Activated T-helper 17 cell treated with anti-CD3 and anti-CD28 coated beads, Interleukin-2, amount 50 U/mL, for 72 hours (primary cell): ENCODE data around the gene AAK1. TPM values are rescaled to one million over a fixed set of nuclear protein-coding genes. Genes with fewer than 3 reads are reported as not detected.
"Not testable (repeated sequence)": the region's sequence is repeated elsewhere in the genome, so short reads cannot be mapped to it uniquely, and the experiment has no call there.

Experiments used
- ATAC-seq: fragments of 150-1000 bp; cut with Tn5 transposase; replicated peaks from 2 replicates; pipeline ENCODE4 v1.10.0; 2021; ENCODE audit warnings: mild to moderate bottlenecking, moderate library complexity
- H3K27ac Mint-ChIP-seq: one replicate; pipeline ENCODE4 v1.8.0; 2022; ENCODE audit warnings: mixed read lengths
- H3K27me3 Mint-ChIP-seq: one replicate; pipeline ENCODE4 v1.8.0; 2022; ENCODE audit warnings: mixed read lengths
- H3K36me3 Mint-ChIP-seq: one replicate; pipeline ENCODE4 v1.8.0; 2022; ENCODE audit warnings: low read depth, mild to moderate bottlenecking, mixed read lengths
- H3K4me1 Mint-ChIP-seq: one replicate; pipeline ENCODE4 v1.8.0; 2022; ENCODE audit warnings: mixed read lengths
- H3K4me3 Mint-ChIP-seq: one replicate; pipeline ENCODE4 v1.8.0; 2022; ENCODE audit warnings: mild to moderate bottlenecking, mixed read lengths
- H3K9me3 Mint-ChIP-seq: one replicate; pipeline ENCODE4 v1.8.0; 2022; ENCODE audit warnings: mixed read lengths
- total RNA-seq, 2 donors: library from RNA; stranded (reverse); gene quantifications; one replicate each; pipeline ENCODE4 v1.2.3, GENCODE V29; 2022

Gene AAK1
- total RNA-seq, 2 donors from 2014 or later: 94.3 to 203 TPM

DNA sequence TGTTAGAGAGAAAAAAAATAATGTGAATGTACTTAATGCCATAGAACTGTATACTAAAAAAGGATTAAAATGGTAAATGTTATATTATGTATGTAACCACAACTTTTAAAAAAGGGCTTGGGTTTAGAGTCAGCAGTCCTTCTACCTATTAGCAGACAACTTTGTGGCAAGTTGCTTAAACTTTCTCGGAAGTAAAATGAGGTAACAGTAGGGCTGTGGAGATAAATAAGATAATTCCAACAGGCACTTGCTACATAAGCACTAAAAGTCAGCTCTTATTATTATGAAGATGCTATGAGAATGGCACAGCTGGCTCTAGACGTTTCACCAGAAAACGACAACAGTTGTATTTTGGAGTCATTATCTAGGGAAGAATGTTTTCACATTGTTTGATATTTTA, 31.3 kb downstream of the AAK1 start:
- Mint-ChIP-seq H3K27me3 (no peaks in the 10 kb centered on the region), H3K4me3 (no peak overlapping the region), H3K36me3 (peaks cover 75% of the 10 kb centered on the region), H3K4me1 (peaks cover 52% of the 10 kb centered on the region), H3K9me3 (peaks cover under 1% of the 10 kb centered on the region), H3K27ac (peak overlapping the region; percentile 18)
- ATAC-seq: no peak

DNA sequence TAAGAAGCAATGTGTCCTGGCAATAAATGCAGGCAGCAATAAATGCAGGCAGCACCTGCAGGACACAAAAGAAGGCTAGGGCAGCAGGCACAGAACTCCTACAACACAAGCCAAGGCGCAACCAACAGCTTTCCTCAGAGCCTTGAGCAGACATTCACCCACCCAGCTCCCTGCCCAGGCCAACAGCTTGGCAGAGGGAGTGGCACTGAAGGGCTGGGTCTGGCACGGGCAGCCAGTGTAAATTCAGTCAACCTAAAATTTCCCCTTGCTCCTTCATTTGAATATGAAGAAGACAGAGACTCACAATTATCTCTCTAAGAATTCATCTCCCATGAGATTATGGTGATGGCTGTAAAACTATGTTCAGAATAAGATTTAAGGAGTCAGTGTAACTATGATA, 35.4 kb downstream of the AAK1 start:
- peak; percentile 40 for ATAC-seq
- Mint-ChIP-seq H3K27me3 (no peaks in the 10 kb centered on the region), H3K4me1 (peaks cover 66% of the 10 kb centered on the region), H3K27ac (no peak overlapping the region), H3K4me3 (peak overlapping the region; percentile 13), H3K36me3 (peaks cover 74% of the 10 kb centered on the region), H3K9me3 (peaks cover 8% of the 10 kb centered on the region)

DNA sequence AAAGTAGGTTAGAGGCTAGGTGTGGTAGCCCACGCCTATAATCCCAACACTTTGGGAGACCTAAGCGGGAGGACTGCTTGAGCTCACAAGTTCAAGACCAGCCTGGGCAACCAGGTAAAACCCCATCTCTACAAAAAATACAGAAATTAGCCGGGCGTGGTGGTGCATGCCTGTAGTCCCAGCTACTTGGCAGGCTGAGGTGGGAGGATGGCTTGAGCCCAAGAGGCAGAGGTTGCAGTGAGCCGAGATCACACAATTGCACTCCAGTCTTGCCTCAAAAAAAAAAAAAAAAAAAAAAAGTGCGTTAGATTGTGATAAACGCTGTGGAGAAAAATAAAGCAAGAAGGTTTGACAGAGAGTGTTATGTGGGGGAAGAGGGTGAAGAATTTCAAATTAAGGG, 36.8 kb downstream of the AAK1 start:
- not testable (repeated sequence) for H3K27ac Mint-ChIP-seq, H3K9me3 Mint-ChIP-seq, H3K4me3 Mint-ChIP-seq, ATAC-seq, H3K27me3 Mint-ChIP-seq
- peaks cover 67% of the 10 kb centered on the region for H3K36me3 Mint-ChIP-seq
- H3K4me1 Mint-ChIP-seq: peaks cover 61% of the 10 kb centered on the region

DNA sequence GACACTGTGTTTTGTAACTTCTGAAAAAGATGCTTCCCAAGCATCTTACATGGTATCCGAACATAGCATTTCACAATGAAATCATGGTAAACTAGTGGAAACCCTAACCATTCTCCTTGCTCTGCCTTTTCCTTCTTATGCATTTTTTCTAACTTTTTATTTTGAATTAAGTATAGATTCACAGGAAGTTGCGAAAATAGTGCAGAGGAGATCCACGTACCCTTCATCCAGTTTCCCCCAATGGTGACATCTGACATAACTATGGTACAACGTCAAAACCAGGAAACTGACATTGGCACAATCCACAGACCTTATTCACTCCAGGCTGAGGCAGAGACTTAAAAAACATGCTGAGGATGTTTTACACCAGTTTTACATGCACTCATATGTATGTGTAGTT, 38.3 kb downstream of the AAK1 start:
- Mint-ChIP-seq H3K27ac (peak overlapping the region; percentile 20), H3K36me3 (peaks cover 66% of the 10 kb centered on the region), H3K4me3 (no peak overlapping the region), H3K4me1 (peaks cover 67% of the 10 kb centered on the region), H3K9me3 (peaks cover 8% of the 10 kb centered on the region), H3K27me3 (no peaks in the 10 kb centered on the region)
- no peak for ATAC-seq

DNA sequence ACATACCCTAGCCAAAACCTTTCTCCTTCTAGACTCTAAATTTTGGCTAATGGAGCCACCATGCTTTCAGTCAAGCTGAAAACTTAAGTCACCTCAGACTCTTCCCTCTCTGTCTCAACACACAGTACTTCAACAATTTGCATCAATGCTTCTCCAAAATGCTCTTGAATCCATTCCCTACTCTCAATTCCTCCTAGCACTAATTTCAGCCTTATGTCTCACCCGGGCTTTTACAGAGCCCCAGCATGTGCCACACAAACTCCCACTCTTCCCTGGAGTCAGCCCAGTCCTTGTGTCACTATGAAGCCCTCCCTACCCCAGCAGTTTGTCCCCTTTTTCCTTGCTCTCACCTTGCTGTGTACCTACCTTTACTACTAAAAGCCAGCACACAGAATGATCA, 38.7 kb downstream of the AAK1 start:
- ATAC-seq: no peak
- H3K4me3 Mint-ChIP-seq: peak overlapping the region; percentile 3
- H3K4me1 Mint-ChIP-seq: peaks cover 71% of the 10 kb centered on the region
- H3K27ac Mint-ChIP-seq: peak overlapping the region; percentile 8
- peaks cover 8% of the 10 kb centered on the region for H3K9me3 Mint-ChIP-seq
- H3K27me3 Mint-ChIP-seq: no peaks in the 10 kb centered on the region
- H3K36me3 Mint-ChIP-seq: peaks cover 68% of the 10 kb centered on the region

DNA sequence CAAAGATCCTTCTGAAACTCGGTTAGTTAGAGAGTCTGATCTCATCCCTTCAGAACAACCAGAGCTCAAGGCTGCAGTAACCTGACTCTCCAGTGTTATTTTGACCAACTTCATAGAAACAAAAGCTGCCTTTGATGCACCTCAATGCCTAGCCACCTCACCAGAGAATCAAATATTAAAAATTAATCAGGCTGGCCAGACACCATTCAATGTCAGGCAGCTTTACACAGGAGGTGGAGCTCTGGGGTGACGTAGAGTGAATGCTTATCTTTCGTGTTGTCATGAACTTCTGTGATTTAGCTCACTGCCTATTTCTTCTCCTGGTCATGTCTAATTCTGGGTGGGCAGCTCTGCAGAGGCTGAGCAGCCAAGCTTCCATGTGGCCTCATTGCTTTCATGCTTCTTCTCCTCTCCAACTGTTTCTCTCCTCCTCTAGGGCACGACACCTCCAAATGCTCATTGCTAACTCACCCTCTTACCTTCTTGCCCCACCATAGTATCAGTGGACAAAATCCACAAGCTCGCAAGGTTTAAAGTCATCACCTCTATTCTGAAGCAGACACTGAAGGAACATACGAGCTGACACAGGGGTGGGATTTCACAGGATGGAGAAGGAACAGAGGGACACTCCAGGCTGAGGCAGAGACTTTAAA, 39.4 kb downstream of the AAK1 start:
- peak overlapping the region; percentile 3 for H3K4me3 Mint-ChIP-seq
- no peak for ATAC-seq
- H3K4me1 Mint-ChIP-seq: peaks cover 71% of the 10 kb centered on the region
- H3K27me3 Mint-ChIP-seq: no peaks in the 10 kb centered on the region
- peaks cover 8% of the 10 kb centered on the region for H3K9me3 Mint-ChIP-seq
- peaks cover 72% of the 10 kb centered on the region for H3K36me3 Mint-ChIP-seq
- H3K27ac Mint-ChIP-seq: no peak overlapping the region

DNA sequence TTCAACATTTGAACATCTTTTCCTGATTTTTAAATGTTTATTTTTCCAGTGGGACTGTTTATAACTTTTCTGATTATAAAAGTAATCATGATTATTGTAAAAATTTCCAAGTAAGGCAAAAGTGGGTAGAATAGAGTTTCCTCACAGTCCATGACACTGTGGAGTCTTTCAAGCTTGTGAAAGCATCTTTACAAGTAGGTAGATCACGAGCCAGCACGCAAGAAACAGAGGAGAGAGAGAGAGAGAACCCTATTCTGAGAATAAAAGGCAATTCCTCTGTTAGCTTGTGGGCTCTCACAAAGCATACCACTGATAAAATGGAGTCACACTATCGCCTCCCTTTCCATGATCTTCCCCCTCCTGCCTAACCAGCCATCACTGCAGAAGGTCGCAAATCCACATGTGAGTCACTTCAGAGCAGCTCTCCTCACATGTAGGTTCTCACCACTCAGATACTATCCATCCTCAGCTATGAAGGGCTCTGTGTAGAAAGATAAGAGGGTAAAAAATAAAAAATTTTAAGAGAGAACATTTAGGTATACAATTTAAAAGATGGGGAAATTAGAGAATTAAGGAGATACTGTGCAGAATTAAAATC, 40.3 kb downstream of the AAK1 start:
- no peak overlapping the region for H3K4me3 Mint-ChIP-seq
- H3K4me1 Mint-ChIP-seq: peaks cover 65% of the 10 kb centered on the region
- H3K27me3 Mint-ChIP-seq: no peaks in the 10 kb centered on the region
- no peak for ATAC-seq
- H3K36me3 Mint-ChIP-seq: peaks cover 64% of the 10 kb centered on the region
- peak overlapping the region; percentile 34 for H3K27ac Mint-ChIP-seq
- H3K9me3 Mint-ChIP-seq: peaks cover 8% of the 10 kb centered on the region

DNA sequence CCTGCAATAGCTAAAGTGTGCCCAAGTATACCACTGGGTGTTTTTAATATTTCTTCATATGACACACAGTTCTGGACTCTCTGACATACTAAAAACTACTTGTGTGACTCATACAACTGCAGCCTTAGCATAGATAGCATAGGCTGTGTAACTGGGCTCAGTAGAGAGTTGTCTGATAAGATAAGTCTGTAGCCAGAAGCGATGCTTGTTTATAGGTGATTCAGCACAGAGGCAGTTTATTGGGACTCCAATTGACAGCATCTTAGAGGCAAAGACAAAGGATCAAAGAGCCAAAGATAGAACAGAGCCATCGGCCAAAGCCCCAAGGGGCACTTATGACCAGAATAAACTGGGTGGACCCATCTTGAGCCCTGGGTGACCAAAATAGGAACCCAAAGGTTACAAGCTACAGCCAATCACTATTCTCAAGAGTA, 42.3 kb downstream of the AAK1 start:
- Mint-ChIP-seq H3K27ac (peak overlapping the region; percentile 52), H3K36me3 (peaks cover 46% of the 10 kb centered on the region), H3K9me3 (peaks cover 5% of the 10 kb centered on the region), H3K4me1 (peaks cover 56% of the 10 kb centered on the region), H3K27me3 (no peaks in the 10 kb centered on the region), H3K4me3 (peak overlapping the region; percentile 45)
- ATAC-seq: peak; percentile 95

DNA sequence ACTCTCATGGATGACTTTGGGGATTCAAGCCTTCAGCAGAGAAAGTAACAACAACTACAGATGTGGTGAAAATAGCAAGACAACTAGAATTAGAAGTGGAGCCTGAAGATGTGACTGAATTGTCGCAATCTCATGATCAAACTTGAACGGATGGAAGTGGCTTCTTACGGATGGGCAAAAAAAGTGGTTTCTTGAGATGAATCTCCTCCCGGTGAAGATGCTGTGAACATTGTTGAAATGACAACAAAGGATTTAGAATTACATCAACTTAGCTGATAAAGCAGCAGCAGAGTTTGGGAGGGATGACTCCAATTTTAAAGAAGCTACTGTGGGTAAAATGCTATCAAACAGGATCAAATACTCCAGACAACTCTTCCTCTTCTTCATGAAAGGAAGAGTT, 43.1 kb downstream of the AAK1 start:
- Mint-ChIP-seq H3K27ac (peak overlapping the region; percentile 52), H3K36me3 (peaks cover 39% of the 10 kb centered on the region), H3K9me3 (no peaks in the 10 kb centered on the region), H3K27me3 (no peaks in the 10 kb centered on the region), H3K4me3 (peak overlapping the region; percentile 45), H3K4me1 (peaks cover 49% of the 10 kb centered on the region)
- ATAC-seq: peak; percentile 61

DNA sequence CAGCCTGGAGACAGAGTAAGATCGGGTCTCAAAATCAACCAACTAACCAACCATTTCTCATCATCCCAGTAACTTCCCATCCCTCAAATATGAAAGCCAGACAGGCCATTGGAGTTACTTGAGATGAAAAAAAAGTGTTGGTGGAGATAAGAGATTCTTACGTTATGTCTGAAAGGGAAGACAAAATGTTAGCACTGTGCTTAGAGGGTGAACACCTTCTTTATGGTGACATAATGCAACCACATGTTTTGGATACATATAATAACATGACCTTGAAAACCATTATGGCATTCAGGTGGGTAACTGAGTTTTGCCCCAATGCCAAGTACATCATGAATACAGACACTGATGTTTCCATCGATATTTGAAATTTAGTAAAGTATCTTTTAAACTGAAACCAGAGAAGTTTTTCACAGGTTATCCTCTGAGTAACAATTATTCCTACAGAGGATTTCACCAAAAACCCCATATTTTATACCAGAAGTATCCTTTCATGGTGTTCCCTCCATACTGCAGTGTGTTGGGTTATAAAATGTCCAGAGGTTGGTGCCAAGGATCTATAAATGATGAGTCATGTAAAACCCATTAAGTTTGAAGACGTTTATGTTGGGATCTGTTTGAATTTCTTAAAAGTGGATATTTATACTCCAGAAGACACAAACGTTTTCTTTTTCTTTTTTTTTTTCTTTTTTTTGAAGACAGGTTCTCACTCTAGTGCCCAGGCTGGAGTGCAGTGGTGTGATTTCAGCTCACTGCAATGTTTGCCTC, 45.5 kb downstream of the AAK1 start:
- Mint-ChIP-seq H3K4me3 (peak overlapping the region; percentile 50), H3K27ac (no peak overlapping the region), H3K27me3 (no peaks in the 10 kb centered on the region), H3K9me3 (no peaks in the 10 kb centered on the region), H3K4me1 (peaks cover 34% of the 10 kb centered on the region), H3K36me3 (peaks cover 28% of the 10 kb centered on the region)
- ATAC-seq: no peak

DNA sequence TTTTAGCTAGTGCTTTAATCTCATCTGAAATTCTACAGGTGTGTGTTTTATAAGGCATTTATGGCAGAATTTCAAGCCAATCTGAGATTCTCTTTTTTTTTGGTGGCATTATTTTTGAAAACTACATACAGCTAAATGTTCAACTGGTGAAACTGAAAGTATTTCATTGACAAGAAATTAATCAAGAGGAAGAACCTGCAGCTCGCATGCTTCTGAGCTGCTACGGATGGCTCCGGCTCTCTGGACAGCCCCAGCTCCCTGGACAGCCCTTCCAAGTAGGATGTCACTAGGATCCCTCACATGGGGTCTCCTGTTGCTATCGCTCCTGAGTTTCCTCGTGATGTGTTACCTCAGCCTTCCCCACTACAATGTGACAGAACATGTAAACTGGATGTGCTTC, 46.4 kb downstream of the AAK1 start:
- ATAC-seq: no peak
- Mint-ChIP-seq H3K9me3 (no peaks in the 10 kb centered on the region), H3K27ac (no peak overlapping the region)

DNA sequence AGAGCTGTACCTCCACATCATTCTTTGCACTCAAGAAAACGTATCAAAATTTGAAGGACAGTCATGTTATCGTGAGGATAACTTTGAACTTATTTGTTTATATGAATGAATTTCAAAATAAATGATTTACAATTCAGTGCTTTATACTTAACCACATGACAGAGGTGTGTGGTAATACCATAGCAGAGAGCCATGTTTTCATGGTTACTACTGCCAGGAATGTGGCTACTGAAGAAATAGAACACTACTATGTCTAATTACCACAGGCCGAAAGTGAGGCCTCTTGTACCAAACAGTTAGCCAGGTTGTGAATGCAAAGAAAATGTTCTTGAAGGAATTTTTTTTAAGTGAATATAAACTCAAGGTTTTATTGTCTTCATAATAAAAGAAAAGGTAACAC, 49.2 kb downstream of the AAK1 start:
- no peak overlapping the region for H3K27ac Mint-ChIP-seq
- peaks cover 8% of the 10 kb centered on the region for H3K36me3 Mint-ChIP-seq
- ATAC-seq: no peak
- peaks cover 38% of the 10 kb centered on the region for H3K4me1 Mint-ChIP-seq
- no peaks in the 10 kb centered on the region for H3K9me3 Mint-ChIP-seq
- no peak overlapping the region for H3K4me3 Mint-ChIP-seq
- no peaks in the 10 kb centered on the region for H3K27me3 Mint-ChIP-seq

More for the DNA sequence above, 46.4 kb downstream of the AAK1 start:
- Mint-ChIP-seq H3K27me3 (no peaks in the 10 kb centered on the region), H3K4me3 (peak overlapping the region; percentile 50), H3K36me3 (peaks cover 32% of the 10 kb centered on the region), H3K4me1 (peaks cover 39% of the 10 kb centered on the region)

DNA sequence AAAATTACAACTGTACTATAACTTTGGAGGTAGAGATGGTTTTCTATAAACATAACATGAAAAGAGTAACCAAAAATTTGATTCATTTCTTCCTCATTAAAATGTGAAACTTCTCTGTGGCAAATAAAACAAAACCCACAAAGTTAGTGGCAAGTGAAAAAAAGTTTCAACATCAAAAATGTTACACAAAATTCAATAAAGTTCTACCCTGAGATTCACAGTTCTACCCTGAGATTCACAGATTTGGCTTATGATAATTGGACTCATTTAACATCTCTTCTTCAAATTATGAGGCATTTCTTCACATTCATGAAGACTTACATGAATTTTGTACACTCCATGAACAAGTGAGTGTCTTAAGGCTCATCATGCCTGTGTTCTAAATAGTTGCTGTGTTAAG, 51.0 kb downstream of the AAK1 start:
- Mint-ChIP-seq H3K27ac (peak overlapping the region; percentile 54), H3K36me3 (peaks cover 8% of the 10 kb centered on the region), H3K4me3 (peak overlapping the region; percentile 32), H3K27me3 (no peaks in the 10 kb centered on the region), H3K9me3 (no peaks in the 10 kb centered on the region), H3K4me1 (peaks cover 45% of the 10 kb centered on the region)
- peak; percentile 27 for ATAC-seq

DNA sequence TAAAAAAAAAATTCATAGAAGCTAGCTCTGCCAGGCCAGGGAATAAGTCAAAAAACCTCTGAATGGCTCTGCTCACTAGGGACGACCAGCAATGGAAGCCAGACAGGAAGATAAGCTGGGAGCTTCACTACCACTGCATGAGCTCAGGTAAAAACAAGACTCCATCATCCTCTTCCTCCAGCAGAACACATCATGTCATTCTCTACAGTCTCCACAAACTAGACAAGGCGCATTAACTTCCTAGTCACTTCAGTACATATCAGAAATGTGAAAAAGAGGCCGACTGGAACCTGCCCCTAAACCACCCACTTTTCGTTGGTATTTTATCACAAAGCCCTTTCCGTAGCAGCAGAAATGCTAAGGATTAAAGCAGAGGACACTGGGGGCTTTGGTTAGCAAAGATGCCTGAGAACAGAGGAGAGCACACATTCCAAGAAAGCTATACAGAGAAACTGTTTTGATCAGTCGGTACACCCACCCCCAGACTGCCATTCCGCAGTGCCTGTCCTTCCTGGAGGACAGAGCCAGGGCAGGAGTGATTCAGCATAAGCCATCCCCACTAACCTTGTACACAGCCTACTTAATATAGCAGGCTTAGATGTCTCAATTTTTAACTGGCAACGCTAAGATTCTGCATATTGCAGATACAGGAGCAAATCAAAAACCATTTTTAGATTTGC, 53.4 kb downstream of the AAK1 start:
- H3K4me1 Mint-ChIP-seq: peaks cover 54% of the 10 kb centered on the region
- ATAC-seq: peak; percentile 16
- H3K27me3 Mint-ChIP-seq: no peaks in the 10 kb centered on the region
- peak overlapping the region; percentile 36 for H3K27ac Mint-ChIP-seq
- H3K9me3 Mint-ChIP-seq: no peaks in the 10 kb centered on the region
- H3K4me3 Mint-ChIP-seq: peak overlapping the region; percentile 44
- H3K36me3 Mint-ChIP-seq: peaks cover 8% of the 10 kb centered on the region
